ENCODE data around the gene PELI3.
"Not testable (repeated sequence)": the region's sequence is repeated elsewhere in the genome, so short reads cannot be mapped to it uniquely, and the experiment has no call there.

The PELI3 gene

GRCh38 chr11:66462010-66462409, 4.7 kb upstream of the PELI3 start:
- H3K27ac ChIP-seq, result no peak overlapping the region
- H4K20me1 ChIP-seq, result 0 out of 22 replicates have a peak, but pooled peaks cover 0 to under 1% (median 0%) of the 10 kb centered on the region in 11 experiments
- peak overlapping the region in 2 of 11 experiments; percentile 15 to 20; a peak in 2 of 22 replicates for H3K4me2 ChIP-seq
- H3K9ac ChIP-seq, result no peak overlapping the region
- H3K4me3 ChIP-seq, result no peak overlapping the region
- H3K4me1 ChIP-seq, result peaks cover 41 to 61% (median 54%) of the 10 kb centered on the region in 10 experiments
- TF ChIP-seq Cebpa-rat (IDR thresholded peaks at IDR 0.05), result no peak
- no peaks in the 10 kb centered on the region for H3K27me3 ChIP-seq
- peaks cover 12 to 26% (median 25%) of the 10 kb centered on the region in 11 experiments; a peak in 16 of 22 replicates for H3K9me3 ChIP-seq (replicated peaks in 1 of 11)
- H3K36me3 ChIP-seq, result no peaks in the 10 kb centered on the region

DNA sequence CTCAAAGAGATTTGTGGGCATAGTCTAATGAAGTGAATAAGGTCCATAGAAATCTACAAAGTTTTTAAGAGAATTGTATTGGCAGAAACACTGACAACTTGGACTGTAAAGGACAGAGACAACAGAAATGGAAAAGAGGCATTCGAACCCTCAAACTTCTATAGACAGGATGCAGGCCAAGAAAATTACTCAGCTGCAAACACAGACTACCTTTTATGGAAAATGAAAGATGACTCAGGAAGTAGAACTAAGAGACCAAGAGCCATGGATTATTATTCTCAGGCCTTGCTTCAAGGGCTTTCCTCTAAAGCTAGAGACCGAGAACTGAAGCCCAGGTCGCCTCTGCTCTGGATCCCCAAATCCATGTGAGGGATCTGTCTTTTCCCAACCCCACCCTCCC, 3.8 kb upstream of the PELI3 start:
- no peak for TF ChIP-seq Cebpa-rat (IDR thresholded peaks at IDR 0.05)
- Histone ChIP-seq H3K36me3 (no peaks in the 10 kb centered on the region), H4K20me1 (peaks cover 0 to 9% (median 7%) of the 10 kb centered on the region in 11 experiments; a peak in 9 of 22 replicates)

DNA sequence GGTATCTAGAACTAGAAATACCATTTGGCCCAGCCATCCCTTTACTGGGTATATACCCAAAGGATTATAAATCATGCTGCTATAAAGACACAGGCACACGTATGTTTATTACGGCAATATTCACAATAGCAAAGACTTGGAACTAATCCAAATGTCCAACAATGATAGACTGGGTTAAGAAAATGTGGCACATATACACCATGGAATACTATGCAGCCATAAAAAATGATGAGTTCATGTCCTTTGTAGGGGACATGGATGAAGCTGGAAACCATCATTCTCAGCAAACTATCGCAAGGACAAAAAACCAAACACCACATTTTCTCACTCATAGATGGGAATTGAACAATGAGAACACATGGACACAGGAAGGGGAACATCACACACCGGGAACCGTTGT, 2.6 kb upstream of the PELI3 start:
- not testable (repeated sequence) for H3K4me2 ChIP-seq, H3K36me3 ChIP-seq, H3K27ac ChIP-seq, H3K9ac ChIP-seq, H3K27me3 ChIP-seq, H3K4me3 ChIP-seq
- Histone ChIP-seq H3K9me3 (replicated peaks in 1 of 11) (peaks cover 12 to 26% (median 25%) of the 10 kb centered on the region in 11 experiments; a peak in 16 of 22 replicates), H4K20me1 (peaks cover 0 to 17% (median 12%) of the 10 kb centered on the region in 11 experiments; a peak in 9 of 22 replicates), H3K4me1 (peaks cover 40 to 60% (median 54%) of the 10 kb centered on the region in 10 experiments)

More for the DNA sequence above, 3.8 kb upstream of the PELI3 start:
- H3K4me2 ChIP-seq, result 0 out of 22 replicates have a peak overlapping the region, but pooled peaks of 1 of the 11 experiments have one; percentile 15
- H3K9ac ChIP-seq, result no peak overlapping the region
- H3K27ac ChIP-seq, result no peak overlapping the region
- peaks cover 41 to 60% (median 54%) of the 10 kb centered on the region in 10 experiments for H3K4me1 ChIP-seq
- peaks cover 12 to 26% (median 25%) of the 10 kb centered on the region in 11 experiments; a peak in 16 of 22 replicates for H3K9me3 ChIP-seq (replicated peaks in 1 of 11)
- no peaks in the 10 kb centered on the region for H3K27me3 ChIP-seq
- H3K4me3 ChIP-seq, result no peak overlapping the region

DNA sequence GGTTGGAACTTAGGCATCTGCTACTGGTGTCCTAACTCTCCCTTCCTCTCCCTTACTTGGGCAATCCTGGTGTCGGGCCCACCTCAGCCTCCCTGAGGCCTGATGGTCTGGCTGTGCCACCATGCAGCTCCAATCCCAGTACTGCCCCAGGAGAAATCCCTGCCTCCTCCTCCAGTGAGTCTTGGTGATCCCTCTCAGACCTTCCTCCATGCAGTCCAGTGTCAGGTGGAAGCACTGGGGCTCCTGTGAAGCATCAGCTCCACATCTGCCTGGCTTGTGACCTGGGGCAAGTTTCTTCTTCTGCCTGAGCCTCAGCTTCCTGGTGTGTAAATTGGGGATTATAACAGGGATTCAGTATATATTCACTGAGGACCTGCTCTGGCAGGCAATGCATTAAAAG, 1.8 kb upstream of the PELI3 start:
- no peaks in the 10 kb centered on the region for H3K27me3 ChIP-seq
- peak overlapping the region in 7 of 11 experiments; percentile 7 to 84 (median 80); a peak in 10 of 22 replicates for H3K9ac ChIP-seq
- peaks cover 12 to 26% (median 25%) of the 10 kb centered on the region in 11 experiments; a peak in 16 of 22 replicates for H3K9me3 ChIP-seq (replicated peaks in 1 of 11)
- H3K4me1 ChIP-seq, result peaks cover 38 to 57% (median 52%) of the 10 kb centered on the region in 10 experiments
- peaks cover 0 to 17% (median 12%) of the 10 kb centered on the region in 11 experiments; a peak in 9 of 22 replicates for H4K20me1 ChIP-seq
- no peak for TF ChIP-seq Cebpa-rat (IDR thresholded peaks at IDR 0.05)
- no peaks in the 10 kb centered on the region for H3K36me3 ChIP-seq
- peak overlapping the region; percentile 90 to 100 (median 96) for H3K4me2 ChIP-seq
- H3K27ac ChIP-seq, result peak overlapping the region in 8 of 11 experiments; percentile 15 to 73 (median 48); a peak in 12 of 22 replicates
- H3K4me3 ChIP-seq, result peak overlapping the region in 3 of 10 experiments; percentile 9 to 80 (median 64); a peak in 5 of 20 replicates

DNA sequence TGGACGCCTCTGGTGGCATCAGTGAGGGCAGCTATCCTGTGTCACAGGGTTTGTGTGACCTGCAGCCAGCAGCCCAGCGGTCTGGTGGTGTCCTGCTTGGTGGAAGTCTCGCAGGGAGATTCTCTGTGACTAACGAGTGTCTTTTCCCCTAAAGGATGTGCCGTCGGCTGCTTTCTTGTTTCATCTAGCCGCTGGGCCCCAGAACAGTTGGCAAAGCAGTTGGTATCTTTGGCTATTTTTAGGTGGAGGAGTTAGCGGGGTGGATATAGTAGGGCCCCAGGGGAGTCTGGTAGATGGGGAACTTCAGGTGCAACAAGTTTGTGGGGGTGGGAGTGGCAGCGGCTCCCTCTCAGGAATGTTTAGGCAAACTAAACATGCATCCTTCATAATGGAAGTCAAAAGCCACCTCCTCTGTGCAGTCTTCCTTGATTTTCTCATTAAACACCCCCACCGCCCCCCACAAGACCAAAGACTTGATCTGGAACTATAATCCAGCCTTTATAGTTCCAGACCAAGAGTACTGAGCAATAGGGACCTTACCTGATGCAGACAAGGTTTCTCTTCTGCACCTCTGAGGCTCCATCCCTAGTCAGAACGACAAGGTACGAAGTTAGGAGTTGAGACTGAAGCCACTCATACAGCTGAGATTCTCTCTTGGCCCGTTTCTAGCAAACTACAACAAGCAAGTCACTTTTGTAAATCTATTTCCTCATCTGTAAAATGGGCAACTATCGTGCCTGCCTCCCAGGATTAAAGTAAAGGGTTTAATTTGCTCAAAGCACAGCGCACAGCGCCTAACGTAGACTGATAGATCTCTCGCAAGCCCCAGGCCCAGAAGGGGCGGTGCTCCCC, 1.1 kb upstream of the PELI3 start:
- Histone ChIP-seq H3K27ac (peak overlapping the region in 7 of 11 experiments; percentile 26 to 77 (median 49); a peak in 14 of 22 replicates), H3K4me1 (peaks cover 38 to 64% (median 56%) of the 10 kb centered on the region in 10 experiments), H3K36me3 (peaks cover 0 to 2% (median 0%) of the 10 kb centered on the region in 11 experiments; a peak in 3 of 22 replicates), H4K20me1 (peaks cover 0 to 17% (median 12%) of the 10 kb centered on the region in 11 experiments; a peak in 9 of 22 replicates), H3K27me3 (no peaks in the 10 kb centered on the region), H3K4me3 (peak overlapping the region; percentile 64 to 84 (median 74)), H3K9me3 (replicated peaks in 1 of 11) (peaks cover 12 to 26% (median 25%) of the 10 kb centered on the region in 11 experiments; a peak in 16 of 22 replicates), H3K4me2 (peak overlapping the region; percentile 90 to 100 (median 96)), H3K9ac (peak overlapping the region in 10 of 11 experiments; percentile 7 to 84 (median 80); a peak in 17 of 22 replicates)
- TF ChIP-seq Cebpa-rat (IDR thresholded peaks at IDR 0.05), result no peak

DNA sequence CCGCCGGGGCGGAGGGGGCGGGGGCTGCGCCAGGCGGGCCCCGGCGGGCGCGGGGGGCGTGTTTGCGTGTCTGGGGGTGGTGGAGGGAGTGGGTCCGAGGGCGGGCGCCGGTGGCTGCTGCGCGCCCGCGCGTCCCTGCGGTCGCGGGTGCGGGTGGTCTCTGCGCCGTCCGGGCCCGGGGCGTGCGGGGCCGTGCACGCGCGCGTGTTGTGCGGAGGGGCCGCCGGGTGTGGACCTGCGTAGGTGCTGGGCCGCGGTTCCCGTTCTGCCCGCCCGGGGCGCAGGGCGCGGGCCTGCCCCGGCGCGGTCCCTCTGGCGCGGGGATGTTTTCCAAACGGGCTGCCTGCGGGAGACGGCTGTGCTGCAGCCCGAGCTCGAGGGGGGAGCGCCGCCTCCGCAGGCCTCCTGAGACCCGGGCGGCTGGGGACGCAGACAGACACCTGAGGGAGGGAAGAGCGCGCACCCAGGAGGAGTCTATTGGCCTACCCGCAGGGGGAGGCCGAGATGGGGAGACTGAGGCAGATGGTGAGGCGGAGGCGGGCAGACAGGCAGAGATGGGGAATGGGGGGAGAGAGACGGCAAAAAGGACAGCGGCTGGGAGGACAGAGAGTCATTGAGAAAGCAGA, 442 bp downstream of the PELI3 start:
- Histone ChIP-seq H3K4me1 (peaks cover 38 to 64% (median 48%) of the 10 kb centered on the region in 10 experiments), H3K27ac (peak overlapping the region; percentile 16 to 77 (median 72); a peak in 21 of 22 replicates), H3K4me3 (peak overlapping the region; percentile 64 to 84 (median 74)), H3K36me3 (peaks cover 1 to 14% (median 8%) of the 10 kb centered on the region in 11 experiments; a peak in 15 of 22 replicates), H3K9ac (peak overlapping the region; percentile 65 to 84 (median 80)), H4K20me1 (peaks cover 0 to 18% (median 12%) of the 10 kb centered on the region in 11 experiments; a peak in 9 of 22 replicates), H3K27me3 (no peaks in the 10 kb centered on the region), H3K4me2 (peak overlapping the region; percentile 94 to 100 (median 98)), H3K9me3 (replicated peaks in 1 of 11) (peaks cover 7 to 19% (median 16%) of the 10 kb centered on the region in 11 experiments; a peak in 14 of 22 replicates)
- TF ChIP-seq Cebpa-rat (IDR thresholded peaks at IDR 0.05), result no peak

- Histone ChIP-seq H3K27me3 (no peaks in the 10 kb centered on the region), H3K4me3 (peak overlapping the region; percentile 64 to 84 (median 74)), H3K27ac (peak overlapping the region in 10 of 11 experiments; percentile 52 to 77 (median 72); a peak in 16 of 22 replicates), H3K9me3 (replicated peaks in 1 of 11) (peaks cover 3 to 14% (median 11%) of the 10 kb centered on the region in 11 experiments; a peak in 14 of 22 replicates), H3K36me3 (peaks cover 7 to 20% (median 14%) of the 10 kb centered on the region in 11 experiments; a peak in 20 of 22 replicates), H3K4me2 (peak overlapping the region; percentile 94 to 100 (median 98)), H3K9ac (peak overlapping the region; percentile 65 to 84 (median 80); a peak in 21 of 22 replicates), H4K20me1 (peaks cover 0 to 18% (median 12%) of the 10 kb centered on the region in 11 experiments; a peak in 9 of 22 replicates), H3K4me1 (peaks cover 38 to 57% (median 45%) of the 10 kb centered on the region in 10 experiments)
- TF ChIP-seq Cebpa-rat (IDR thresholded peaks at IDR 0.05), result no peak
Measured at GRCh38 chr11:66467756-66468155, 1.1 kb downstream of the PELI3 start.

- H3K4me2 ChIP-seq, result peak overlapping the region in 10 of 11 experiments; percentile 94 to 100 (median 98); a peak in 18 of 22 replicates
- H4K20me1 ChIP-seq, result peaks cover 0 to 18% (median 12%) of the 10 kb centered on the region in 11 experiments; a peak in 9 of 22 replicates
Measured at GRCh38 chr11:66468691-66469090, 2.0 kb downstream of the PELI3 start.

More at GRCh38 chr11:66468691-66469090, 2.0 kb downstream of the PELI3 start:
- Histone ChIP-seq H3K4me1 (peaks cover 38 to 55% (median 45%) of the 10 kb centered on the region in 10 experiments), H3K36me3 (peaks cover 17 to 29% (median 23%) of the 10 kb centered on the region in 11 experiments), H3K27ac (peak overlapping the region in 1 of 11 experiments; percentile 77; a peak in 2 of 22 replicates), H3K4me3 (no peak overlapping the region), H3K9ac (peak overlapping the region in 2 of 11 experiments; percentile 80 to 83; a peak in 1 of 22 replicates), H3K9me3 (replicated peaks in 1 of 11) (peaks cover 0 to 4% (median 2%) of the 10 kb centered on the region in 11 experiments; a peak in 5 of 22 replicates), H3K27me3 (no peaks in the 10 kb centered on the region)
- no peak for TF ChIP-seq Cebpa-rat (IDR thresholded peaks at IDR 0.05)
